Fibroblast of pulmonary artery (primary cell): ENCODE results near the gene PRR20B.
"Not testable (repeated sequence)": the region's sequence is repeated elsewhere in the genome, so short reads cannot be mapped to it uniquely, and the experiment has no call there.

Experiments
- DNase-seq: peaks from one replicate; pipeline ENCODE4 v3.0.0-alpha.2; 2010; ENCODE audit warnings: low read depth
- H3K4me3 ChIP-seq: replicated peaks from 2 replicates; pipeline ENCODE4 v1.5.1; 2011; ENCODE audit warnings: low read depth, mild to moderate bottlenecking, control low read depth, low read length, moderate library complexity
- TF ChIP-seq, protein P1 (sequence below): IDR thresholded peaks from 2 replicates; pipeline ENCODE4 v1.5.1; 2011; ENCODE audit warnings: mild to moderate bottlenecking, control low read depth, low read length, inconsistent platforms; ENCODE audit errors: missing control alignments

Gene PRR20B

DNA sequence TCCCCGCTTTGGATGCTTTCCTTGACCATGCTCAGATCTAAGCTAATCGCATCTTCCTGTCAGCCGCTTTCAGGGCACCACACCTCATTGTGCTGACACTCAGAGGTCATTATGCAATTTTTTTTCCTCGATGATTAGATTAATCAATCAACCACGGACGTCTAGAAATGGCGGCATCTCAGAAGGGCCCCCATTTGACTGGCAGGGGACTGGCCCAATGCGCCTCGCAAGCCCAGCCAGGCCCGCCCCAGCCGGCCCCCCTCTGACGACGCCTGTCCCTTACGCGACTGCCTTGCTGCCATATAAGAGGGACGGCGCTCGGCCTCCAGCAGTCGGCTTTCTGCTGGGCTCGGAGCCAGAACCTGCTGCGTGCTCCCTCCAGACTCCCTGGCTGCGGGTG, 13.0 kb downstream of the PRR20B start, which contains the start of gene PRR20D:
PRR20D (plus strand) TSS at position 301 of the 400 bp plus-strand sequence. CDS start 387 bp downstream, outside the sequence.
- not testable (repeated sequence) for H3K4me3 ChIP-seq, DNase-seq

DNA sequence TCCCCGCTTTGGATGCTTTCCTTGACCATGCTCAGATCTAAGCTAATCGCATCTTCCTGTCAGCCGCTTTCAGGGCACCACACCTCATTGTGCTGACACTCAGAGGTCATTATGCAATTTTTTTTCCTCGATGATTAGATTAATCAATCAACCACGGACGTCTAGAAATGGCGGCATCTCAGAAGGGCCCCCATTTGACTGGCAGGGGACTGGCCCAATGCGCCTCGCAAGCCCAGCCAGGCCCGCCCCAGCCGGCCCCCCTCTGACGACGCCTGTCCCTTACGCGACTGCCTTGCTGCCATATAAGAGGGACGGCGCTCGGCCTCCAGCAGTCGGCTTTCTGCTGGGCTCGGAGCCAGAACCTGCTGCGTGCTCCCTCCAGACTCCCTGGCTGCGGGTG, 19.6 kb downstream of the PRR20B start, which contains the start of gene PRR20E:
PRR20E (plus strand) TSS at position 301 of the 400 bp plus-strand sequence. CDS start 387 bp downstream, outside the sequence.
- DNase-seq: not testable (repeated sequence)

DNA sequence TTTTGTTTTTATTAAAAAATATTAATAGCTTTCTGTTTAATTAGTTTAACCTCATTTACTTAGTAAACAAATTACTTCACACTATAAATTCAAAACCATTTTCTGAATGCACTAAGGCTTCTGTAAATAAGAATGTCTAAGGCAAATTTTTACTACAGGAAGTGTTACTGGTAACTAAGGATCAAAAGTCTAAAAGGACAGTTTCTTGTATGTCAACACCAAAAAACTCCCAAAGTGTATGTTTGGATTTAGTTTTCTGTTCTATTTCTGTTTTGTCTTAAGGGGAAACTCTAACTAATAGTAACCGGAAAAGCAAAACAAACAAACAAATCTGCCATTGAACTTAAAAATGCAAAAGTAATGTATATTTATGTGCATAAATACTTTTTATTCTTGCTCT, 44.4 kb downstream of the PRR20B start:
- DNase-seq: no peak
- TF ChIP-seq, protein P1, sequence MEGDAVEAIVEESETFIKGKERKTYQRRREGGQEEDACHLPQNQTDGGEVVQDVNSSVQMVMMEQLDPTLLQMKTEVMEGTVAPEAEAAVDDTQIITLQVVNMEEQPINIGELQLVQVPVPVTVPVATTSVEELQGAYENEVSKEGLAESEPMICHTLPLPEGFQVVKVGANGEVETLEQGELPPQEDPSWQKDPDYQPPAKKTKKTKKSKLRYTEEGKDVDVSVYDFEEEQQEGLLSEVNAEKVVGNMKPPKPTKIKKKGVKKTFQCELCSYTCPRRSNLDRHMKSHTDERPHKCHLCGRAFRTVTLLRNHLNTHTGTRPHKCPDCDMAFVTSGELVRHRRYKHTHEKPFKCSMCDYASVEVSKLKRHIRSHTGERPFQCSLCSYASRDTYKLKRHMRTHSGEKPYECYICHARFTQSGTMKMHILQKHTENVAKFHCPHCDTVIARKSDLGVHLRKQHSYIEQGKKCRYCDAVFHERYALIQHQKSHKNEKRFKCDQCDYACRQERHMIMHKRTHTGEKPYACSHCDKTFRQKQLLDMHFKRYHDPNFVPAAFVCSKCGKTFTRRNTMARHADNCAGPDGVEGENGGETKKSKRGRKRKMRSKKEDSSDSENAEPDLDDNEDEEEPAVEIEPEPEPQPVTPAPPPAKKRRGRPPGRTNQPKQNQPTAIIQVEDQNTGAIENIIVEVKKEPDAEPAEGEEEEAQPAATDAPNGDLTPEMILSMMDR: no peak
- no peak overlapping the region for H3K4me3 ChIP-seq

More for the DNA sequence above, 19.6 kb downstream of the PRR20B start, which contains the start of gene PRR20E:
- H3K4me3 ChIP-seq: not testable (repeated sequence)
